VCaP (cell line): Measurements from ENCODE around the gene CRYGB.
"Not testable (repeated sequence)": the region's sequence is repeated elsewhere in the genome, so short reads cannot be mapped to it uniquely, and the experiment has no call there.

Experiments
- H3K27ac ChIP-seq: fragments of 450-650 bp; 2 replicates; pipeline ENCODE4 v1.5.1; 2017
- CTCF ChIP-seq: fragments of 450-650 bp; conservative IDR thresholded peaks from 2 replicates; pipeline ENCODE4 v1.5.1; 2017; ENCODE audit warnings: mild to moderate bottlenecking, moderate library complexity

Gene CRYGB

GRCh38 chr2:208148803-208149202, 2.8 kb upstream of the CRYGB start:
- H3K27ac ChIP-seq = no peak overlapping the region
- TF ChIP-seq CTCF = peak; percentile 38

GRCh38 chr2:208147759-208148158, 1.8 kb upstream of the CRYGB start:
- H3K27ac ChIP-seq = no peak overlapping the region
- no peak for TF ChIP-seq CTCF

GRCh38 chr2:208147008-208147407, 1.1 kb upstream of the CRYGB start:
- TF ChIP-seq CTCF = no peak

GRCh38 chr2:208142925-208143799, 2.8 kb downstream of the CRYGB start:
- TF ChIP-seq CTCF = no peak
- peak overlapping the region; percentile 55 for H3K27ac ChIP-seq

More at GRCh38 chr2:208147008-208147407, 1.1 kb upstream of the CRYGB start:
- no peak overlapping the region for H3K27ac ChIP-seq

- TF ChIP-seq CTCF = no peak
Observed at GRCh38 chr2:208142240-208142924, 3.6 kb downstream of the CRYGB start.

GRCh38 chr2:208139447-208139846, 6.5 kb downstream of the CRYGB start:
- no peak overlapping the region for H3K27ac ChIP-seq
- TF ChIP-seq CTCF = no peak

More at GRCh38 chr2:208142240-208142924, 3.6 kb downstream of the CRYGB start:
- H3K27ac ChIP-seq = peak overlapping the region; percentile 55

GRCh38 chr2:208138334-208138733, 7.6 kb downstream of the CRYGB start:
- H3K27ac ChIP-seq = not testable (repeated sequence)

GRCh38 chr2:208136716-208137094, 9.3 kb downstream of the CRYGB start:
- TF ChIP-seq CTCF = no peak
- no peak overlapping the region for H3K27ac ChIP-seq
